Spleen (tissue), 7 donors: Measurements from ENCODE around the gene CLRN3.

Experiments used
- POLR2A ChIP-seq, 3 donors: fragments of 450-650 bp; IDR thresholded peaks; one replicate each; pipeline ENCODE4 v1.5.1; 2017; ENCODE audit warnings: antibody characterized with exemption in 3 of 3, mild to moderate bottlenecking in 1 of 3
- TF ChIP-seq, protein P1 (sequence below), 11 experiments: fragments of 200-600 bp in 7 of 11; fragments of 450-650 bp in 4 of 11; sonication (generic) in 4 of 11; IDR thresholded peaks in 8 of 11; conservative IDR thresholded peaks in 3 of 11; 1 replicate in 7 of 11; 2 replicates in 4 of 11; pipeline versions ENCODE4 v1.4.0 to v1.8.0; 2016 to 2021; ENCODE audit warnings: antibody characterized with exemption in 11 of 11, inconsistent platforms in 4 of 11, mild to moderate bottlenecking in 1 of 11
- donor health status: DM: no; HTN: no; CAD: no; lungs with moderate emphysema.
- donor health status: DM: no; HTN: no; CAD: no.
- donor health status: DM: no; HTN: no; CAD: no.

DNA sequence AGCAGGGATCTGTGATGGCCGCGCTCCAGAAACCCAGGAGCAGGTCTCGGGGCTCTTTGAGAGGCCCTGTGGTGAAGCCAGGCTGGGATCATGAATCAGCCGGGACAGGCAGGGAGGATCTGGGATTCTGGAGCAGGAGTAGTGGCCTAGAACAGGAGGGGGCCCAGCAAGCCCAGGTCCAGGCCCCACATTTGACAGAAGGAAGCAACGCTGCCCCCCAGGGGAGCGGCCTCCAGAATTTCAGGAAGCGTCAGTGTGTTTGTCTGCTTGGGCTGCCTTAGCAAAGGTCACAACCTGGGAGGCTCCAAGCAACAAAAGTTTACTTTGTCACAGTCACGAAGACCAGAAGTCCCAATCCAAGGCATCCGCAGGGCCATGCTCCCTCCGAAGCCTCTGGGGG is 36.8 kb downstream of the CLRN3 start:
- TF ChIP-seq, protein P1, sequence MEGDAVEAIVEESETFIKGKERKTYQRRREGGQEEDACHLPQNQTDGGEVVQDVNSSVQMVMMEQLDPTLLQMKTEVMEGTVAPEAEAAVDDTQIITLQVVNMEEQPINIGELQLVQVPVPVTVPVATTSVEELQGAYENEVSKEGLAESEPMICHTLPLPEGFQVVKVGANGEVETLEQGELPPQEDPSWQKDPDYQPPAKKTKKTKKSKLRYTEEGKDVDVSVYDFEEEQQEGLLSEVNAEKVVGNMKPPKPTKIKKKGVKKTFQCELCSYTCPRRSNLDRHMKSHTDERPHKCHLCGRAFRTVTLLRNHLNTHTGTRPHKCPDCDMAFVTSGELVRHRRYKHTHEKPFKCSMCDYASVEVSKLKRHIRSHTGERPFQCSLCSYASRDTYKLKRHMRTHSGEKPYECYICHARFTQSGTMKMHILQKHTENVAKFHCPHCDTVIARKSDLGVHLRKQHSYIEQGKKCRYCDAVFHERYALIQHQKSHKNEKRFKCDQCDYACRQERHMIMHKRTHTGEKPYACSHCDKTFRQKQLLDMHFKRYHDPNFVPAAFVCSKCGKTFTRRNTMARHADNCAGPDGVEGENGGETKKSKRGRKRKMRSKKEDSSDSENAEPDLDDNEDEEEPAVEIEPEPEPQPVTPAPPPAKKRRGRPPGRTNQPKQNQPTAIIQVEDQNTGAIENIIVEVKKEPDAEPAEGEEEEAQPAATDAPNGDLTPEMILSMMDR (IDR thresholded peaks at IDR 0.05 in 8 of 11, conservative IDR thresholded peaks at IDR 0.05 in 3 of 11), result no peak
- TF ChIP-seq POLR2A (IDR thresholded peaks at IDR 0.05), result no peak
